Transverse colon (tissue), 4 donors: ENCODE results near the gene CTXND2. TPM values are rescaled to one million over a fixed set of nuclear protein-coding genes. Genes with fewer than 3 reads are reported as not detected.

Experiments used
- DNase-seq: peaks from one replicate; pipeline ENCODE4 v3.0.0-alpha.2; 2019
- H3K27ac ChIP-seq, 4 donors: fragments of 200-600 bp; sonication (generic); 2 replicates each; pipeline ENCODE4 v1.5.1; 2016 to 2018; ENCODE audit warnings: inconsistent platforms in 4 of 4
- H3K27me3 ChIP-seq: fragments of 200-600 bp; sonication (generic); 2 replicates; pipeline ENCODE4 v1.5.1; 2017; ENCODE audit warnings: inconsistent platforms
- H3K36me3 ChIP-seq, 4 donors: fragments of 200-600 bp; sonication (generic); 2 replicates each; pipeline ENCODE4 v1.5.1; 2017 to 2019; ENCODE audit warnings: inconsistent platforms in 4 of 4
- H3K4me1 ChIP-seq, 4 donors: fragments of 200-600 bp; sonication (generic); 2 replicates each; pipeline ENCODE4 v1.5.1; 2017 to 2020; ENCODE audit warnings: inconsistent platforms in 4 of 4
- H3K4me3 ChIP-seq, 4 donors: fragments of 200-600 bp; sonication (generic); 1 replicate in 1 of 4; 2 replicates in 3 of 4; pipeline versions ENCODE4 v1.5.1 to v1.6.1; 2017 to 2019; ENCODE audit warnings: inconsistent platforms in 4 of 4
- H3K9me3 ChIP-seq, 2 donors: fragments of 200-600 bp; sonication (generic); 2 replicates each; pipeline ENCODE4 v1.5.1; 2017 to 2019; ENCODE audit warnings: inconsistent platforms in 2 of 2
- CTCF ChIP-seq, 5 experiments: fragments of 200-600 bp in 3 of 5; fragments of 450-650 bp in 2 of 5; sonication (generic) in 3 of 5; IDR thresholded peaks; 1 replicate in 2 of 5; 2 replicates in 3 of 5; pipeline ENCODE4 v1.5.1; 2016 to 2017; ENCODE audit warnings: antibody characterized with exemption in 5 of 5, inconsistent platforms in 3 of 5, mild to moderate bottlenecking in 2 of 5, moderate library complexity in 1 of 5
- EP300 ChIP-seq: sonication (generic); formaldehyde crosslinking; IDR thresholded peaks from one replicate; pipeline ENCODE4 v1.6.1; 2017; ENCODE audit warnings: antibody characterized with exemption, low read depth
- POLR2A ChIP-seq: fragments of 450-650 bp; IDR thresholded peaks from one replicate; pipeline ENCODE4 v1.6.1; 2016; ENCODE audit warnings: antibody characterized with exemption, mild to moderate bottlenecking, moderate library complexity
- POLR2AphosphoS5 ChIP-seq, 3 donors: sonication (generic); formaldehyde crosslinking; IDR thresholded peaks; one replicate each; pipeline ENCODE4 v1.6.1; 2016; ENCODE audit warnings: antibody characterized with exemption in 3 of 3
- WGBS, 2 donors: methylation state at CpG; one replicate each; pipeline ENCODE4 v1.1.5; 2018; ENCODE audit warnings: low coverage in 1 of 2; 5-methylcytosine and 5-hydroxymethylcytosine counted together
- in situ Hi-C, 4 donors: fragments of 200-750 bp; cut with MboI; loops; one replicate each; pipeline versions ENCODE4 v1.15.0 to v1.15.1; 2017; ENCODE audit warnings: low sequenced_read_pairs in 3 of 4, low pct_ligation_motif_present in 1 of 4, low pct_unique_long_range_greater_than_20kb in 1 of 4
- intact Hi-C: fragments of 100-400 bp; cut with DNase I; formaldehyde crosslinking; loops from one replicate; pipeline ENCODE4 v1.15.1; 2023; ENCODE audit warnings: low total_unique reads
- total RNA-seq, 4 donors: library from RNA; depleted of rRNA; stranded (reverse); fragments of >200 nt; gene quantifications; one replicate each; pipeline ENCODE4 v1.1.0, GENCODE V29; 2016

Gene CTXND2
- total RNA-seq, 4 donors from 2014 or later, result not detected

DNA sequence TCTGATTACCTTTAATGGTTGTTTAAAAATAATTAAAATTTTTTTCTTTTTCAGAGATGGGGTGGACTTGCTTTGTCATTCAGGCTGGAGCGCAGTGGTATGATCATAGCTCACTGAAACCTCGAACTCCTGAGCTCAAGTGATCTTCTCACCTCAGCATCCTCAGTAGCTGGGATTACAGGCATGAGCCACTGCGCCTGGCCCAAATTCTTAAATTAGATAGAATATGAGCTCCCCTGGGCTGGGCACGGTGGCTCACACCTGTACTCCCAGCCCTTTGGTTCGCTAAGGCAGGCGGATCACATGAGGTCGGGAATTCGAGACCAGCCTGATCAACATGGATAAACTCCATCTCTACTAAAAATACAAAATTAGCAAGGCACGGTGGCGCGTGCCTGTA, 70.7 kb downstream of the CTXND2 start:
- intact Hi-C loops, result no loop called here

GRCh38 chr1:150960646-150961045, 73.7 kb downstream of the CTXND2 start:
- no peaks in the 10 kb centered on the region for H3K27me3 ChIP-seq
- DNase-seq, result no peak
- H3K27ac ChIP-seq, result no peak overlapping the region
- H3K4me1 ChIP-seq, result no peaks in the 10 kb centered on the region
- TF ChIP-seq CTCF (IDR thresholded peaks at IDR 0.05) (no peak), POLR2A (no peak), EP300 (no peak), POLR2AphosphoS5 (IDR thresholded peaks at IDR 0.05) (no peak)
- H3K36me3 ChIP-seq, result peaks cover 0 to 78% (median 26%) of the 10 kb centered on the region in 4 donors
- no peak overlapping the region for H3K4me3 ChIP-seq
- WGBS, 2 donors, result 94 to 100% methylated on average over 1 to 7 of the region's 7 CpGs
- intact Hi-C loops (no loop called here), in situ Hi-C loops (no loop called here)
- no peaks in the 10 kb centered on the region for H3K9me3 ChIP-seq

More for the DNA sequence above, 70.7 kb downstream of the CTXND2 start:
- Histone ChIP-seq H3K27me3 (no peaks in the 10 kb centered on the region), H3K36me3 (peaks cover 0 to 78% (median 20%) of the 10 kb centered on the region in 4 donors), H3K27ac (no peak overlapping the region), H3K4me1 (no peaks in the 10 kb centered on the region), H3K4me3 (no peak overlapping the region), H3K9me3 (no peaks in the 10 kb centered on the region)
- DNase-seq, result no peak
- in situ Hi-C loops, result no loop called here
- TF ChIP-seq POLR2A (no peak), POLR2AphosphoS5 (IDR thresholded peaks at IDR 0.05) (no peak), EP300 (no peak), CTCF (IDR thresholded peaks at IDR 0.05) (no peak)
- WGBS, 2 donors, result 96% methylated on average over 11 of the region's 11 CpGs; no CpG with 5 or more reads in 1 of the 2 donors

DNA sequence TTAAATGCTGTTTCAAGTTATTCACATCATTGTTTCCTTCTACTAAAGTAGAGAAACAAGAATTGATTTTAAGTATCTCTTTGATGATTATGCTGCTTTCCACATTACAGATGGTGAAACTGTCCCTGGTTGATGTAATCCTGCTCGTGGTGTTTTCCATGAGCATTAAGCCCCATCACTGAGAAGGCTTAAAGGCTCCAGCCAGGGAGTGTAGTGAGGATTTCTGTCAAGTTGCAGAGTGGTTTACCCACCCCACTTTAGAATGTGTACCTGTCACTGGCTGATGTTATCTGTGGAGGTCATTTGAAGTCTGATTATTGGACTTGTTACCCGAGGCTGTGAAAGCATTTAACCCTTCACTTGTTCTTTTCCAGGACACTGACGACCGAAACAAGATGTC, 74.8 kb downstream of the CTXND2 start:
- Histone ChIP-seq H3K4me1 (no peaks in the 10 kb centered on the region), H3K27me3 (no peaks in the 10 kb centered on the region), H3K9me3 (no peaks in the 10 kb centered on the region), H3K4me3 (no peak overlapping the region), H3K36me3 (peaks cover 0 to 86% (median 31%) of the 10 kb centered on the region in 4 donors), H3K27ac (no peak overlapping the region)
- intact Hi-C loops, result no loop called here
- in situ Hi-C loops, result no loop called here
- TF ChIP-seq POLR2AphosphoS5 (IDR thresholded peaks at IDR 0.05), result no peak
- no peak for TF ChIP-seq EP300
- no peak for TF ChIP-seq POLR2A
- no peak for TF ChIP-seq CTCF (IDR thresholded peaks at IDR 0.05)
- 65 to 80% methylated on average over 1 to 4 of the region's 4 CpGs for WGBS, 2 donors
- DNase-seq, result no peak

Other genes with a start within 250 kb of the CTXND2 start
- 10 to 100 TPM; 12.7 to 61.0 (median 34.7) TPM for gene GOLPH3L, start 190.0 kb upstream of the CTXND2 start, total RNA-seq
- gene HORMAD1, start 166.2 kb upstream of the CTXND2 start, total RNA-seq, result 1 to 10 TPM in 1 of 4 donors, under 1 TPM in 1, not detected in 2; 0.41 to 1.6 TPM
- 100 to 1,000 TPM; 235 to 454 (median 330) TPM for gene CTSS, start 121.4 kb upstream of the CTXND2 start, total RNA-seq
- gene CTSK, start 78.9 kb upstream of the CTXND2 start, total RNA-seq, result 10 to 100 TPM; 13.3 to 53.2 (median 35.8) TPM
- gene ARNT, start 10.5 kb upstream of the CTXND2 start, total RNA-seq, result 10 to 100 TPM; 47.9 to 64.6 (median 53.9) TPM
- 10 to 100 TPM; 19.5 to 59.7 (median 39.2) TPM for gene SETDB1, start 39.2 kb downstream of the CTXND2 start, total RNA-seq
- 100 to 1,000 TPM in 2 of 4 donors, 10 to 100 TPM in 2; 35.2 to 142 (median 101) TPM for gene CERS2, start 87.7 kb downstream of the CTXND2 start, total RNA-seq
- gene ANXA9, start 95.2 kb downstream of the CTXND2 start, total RNA-seq, result under 1 TPM in 1 of 4 donors, not detected in 3; 0.32 TPM
- gene MINDY1, start 119.8 kb downstream of the CTXND2 start, total RNA-seq, result 10 to 100 TPM; 27.7 to 66.2 (median 54.8) TPM
- gene PRUNE1, start 121.3 kb downstream of the CTXND2 start, total RNA-seq, result 10 to 100 TPM in 3 of 4 donors, 1 to 10 TPM in 1; 9.0 to 80.4 (median 26.8) TPM
- 1 to 10 TPM in 2 of 4 donors, under 1 TPM in 1, not detected in 1; 0.68 to 10.0 (median 2.5) TPM for gene BNIPL, start 149.4 kb downstream of the CTXND2 start, total RNA-seq
- gene C1orf56, start 160.6 kb downstream of the CTXND2 start, total RNA-seq, result 1 to 10 TPM; 1.5 to 3.7 (median 2.8) TPM
- gene CDC42SE1, start 172.5 kb downstream of the CTXND2 start, total RNA-seq, result 10 to 100 TPM; 34.4 to 90.2 (median 57.5) TPM
- gene MLLT11, start 173.3 kb downstream of the CTXND2 start, total RNA-seq, result 1 to 10 TPM in 3 of 4 donors, not detected in 1; 1.2 to 3.2 (median 1.3) TPM
- 10 to 100 TPM in 3 of 4 donors, 1 to 10 TPM in 1; 9.6 to 19.8 (median 10.2) TPM for gene GABPB2, start 183.6 kb downstream of the CTXND2 start, total RNA-seq